SK-N-MC (cell line): ENCODE results near the gene S1PR5.

Experiments
- EZH2 ChIP-seq: fragments of 200-600 bp; sonication (generic); IDR thresholded peaks from one replicate; pipeline ENCODE4 v1.6.1; 2017; ENCODE audit warnings: antibody characterized with exemption
- POLR2AphosphoS5 ChIP-seq: IDR thresholded peaks from 2 replicates; pipeline ENCODE4 v1.6.1; 2012; ENCODE audit warnings: mild to moderate bottlenecking, low read depth, low read length, borderline replicate concordance

GRCh38 chr19:10552510-10553053 is 35.3 kb upstream of the S1PR5 start:
- TF ChIP-seq POLR2AphosphoS5 (peak; percentile 61), EZH2 (no peak)
